IMR-90 (cell line): ENCODE results near the gene ZEB2. TPM values are rescaled to one million over a fixed set of nuclear protein-coding genes. Genes with fewer than 3 reads are reported as not detected.

Experiments
- ATAC-seq: fragments of 200-7000 bp; cut with Tn5 transposase; 2 replicates; pipeline ENCODE4 v1.9.1; 2020; ENCODE audit warnings: low read depth, mild to moderate bottlenecking, moderate library complexity
- BruUV-seq: library from RNA; stranded (reverse); fragments of 400-500 nt; replicated peaks from 2 replicates; lab custom pipeline; 2021; lab: Mats Ljungman, UMichigan
- CTCF ChIA-PET: fragments of 300-600 bp; formaldehyde crosslinking; extraction: SDS; loops from one replicate; lab custom pipeline; 2021; ENCODE audit warnings: antibody characterized with exemption; lab: Yijun Ruan, JAX
- POLR2A ChIA-PET: fragments of 300-600 bp; sonication (Branson Sonifier 250); formaldehyde crosslinking; loops from one replicate; lab custom pipeline; 2022; ENCODE audit warnings: antibody characterized with exemption; ENCODE audit not compliant: unreplicated experiment; lab: Charles Lee
- DNase-seq: peaks from one replicate; pipeline ENCODE4 v3.0.0; 2013
- H2AFZ ChIP-seq: replicated peaks from 2 replicates; pipeline ENCODE3; 2013; ENCODE audit warnings: low read length, mild to moderate bottlenecking; ENCODE audit not compliant: poor library complexity
- H2AK5ac ChIP-seq: 2 replicates; pipeline ENCODE4 v1.6.1; 2013; ENCODE audit warnings: low read depth, low read length, inconsistent platforms
- H2AK9ac ChIP-seq: replicated peaks from 2 replicates; pipeline ENCODE3; 2013; ENCODE audit warnings: mild to moderate bottlenecking, low read depth, low read length, moderate library complexity; ENCODE audit not compliant: poor library complexity
- H2BK120ac ChIP-seq: 2 replicates; pipeline ENCODE4 v1.6.1; 2013; ENCODE audit warnings: low read depth, low read length, inconsistent platforms
- H2BK15ac ChIP-seq: 3 replicates; pipeline ENCODE4 v1.6.1; 2013; ENCODE audit warnings: low read depth, low read length, inconsistent platforms
- H2BK20ac ChIP-seq: 2 replicates; pipeline ENCODE4 v1.6.1; 2013; ENCODE audit warnings: low read depth, mild to moderate bottlenecking, inconsistent platforms, low read length, moderate library complexity
- H2BK5ac ChIP-seq: 2 replicates; pipeline ENCODE4 v1.6.1; 2013; ENCODE audit warnings: mild to moderate bottlenecking, low read depth, low read length, inconsistent platforms; ENCODE audit not compliant: poor library complexity, severe bottlenecking
- H3K14ac ChIP-seq: replicated peaks from 2 replicates; pipeline ENCODE4 v1.6.1; 2013; ENCODE audit warnings: low read depth, low read length, inconsistent platforms
- H3K18ac ChIP-seq: 2 replicates; pipeline ENCODE4 v1.6.1; 2013; ENCODE audit warnings: low read depth, low read length, control low read depth
- H3K23ac ChIP-seq: 2 replicates; pipeline ENCODE4 v1.6.1; 2013; ENCODE audit warnings: low read depth, low read length, inconsistent platforms
- H3K27ac ChIP-seq: 2 replicates; pipeline ENCODE4 v1.5.1; 2013; ENCODE audit warnings: mild to moderate bottlenecking, control low read depth, low read length; ENCODE audit not compliant: insufficient read depth
- H3K27me3 ChIP-seq: 2 replicates; pipeline ENCODE4 v1.6.1; 2013; ENCODE audit warnings: low read length; ENCODE audit not compliant: control insufficient read depth, insufficient read depth
- H3K36me3 ChIP-seq: 2 replicates; pipeline ENCODE4 v1.6.1; 2013; ENCODE audit warnings: low read length, mixed read lengths; ENCODE audit not compliant: control insufficient read depth, insufficient read depth
- H3K4ac ChIP-seq: 2 replicates; pipeline ENCODE4 v1.6.1; 2013; ENCODE audit warnings: low read depth, low read length, inconsistent platforms
- H3K4me1 ChIP-seq: 2 replicates; pipeline ENCODE4 v1.6.1; 2013; ENCODE audit warnings: low read length, mixed read lengths; ENCODE audit not compliant: control insufficient read depth, insufficient read depth
- H3K4me2 ChIP-seq: 2 replicates; pipeline ENCODE4 v1.6.1; 2013; ENCODE audit warnings: low read depth, mild to moderate bottlenecking, control low read depth, low read length, moderate library complexity
- H3K4me3 ChIP-seq: 2 replicates; pipeline ENCODE4 v1.5.1; 2013; ENCODE audit warnings: low read depth, mild to moderate bottlenecking, control low read depth, low read length, moderate library complexity; ENCODE audit not compliant: insufficient read depth
- H3K56ac ChIP-seq: 2 replicates; pipeline ENCODE4 v1.6.1; 2013; ENCODE audit warnings: low read length, inconsistent platforms; ENCODE audit not compliant: insufficient read depth; ENCODE audit errors: extremely low read depth
- H3K79me1 ChIP-seq, 2 experiments: 2 replicates each; pipeline ENCODE4 v1.6.1; 2013; ENCODE audit warnings: low read length in 2 of 2, inconsistent platforms in 1 of 2, low read depth in 1 of 2
- H3K9ac ChIP-seq: 2 replicates; pipeline ENCODE4 v1.6.1; 2013; ENCODE audit warnings: low read depth, low read length, control low read depth
- H3K9me1 ChIP-seq: 2 replicates; pipeline ENCODE4 v1.6.1; 2013; ENCODE audit warnings: low read length, inconsistent platforms; ENCODE audit not compliant: insufficient read depth
- H3K9me3 ChIP-seq: 2 replicates; pipeline ENCODE4 v1.6.1; 2013; ENCODE audit warnings: low read length; ENCODE audit not compliant: control insufficient read depth, insufficient read depth
- H4K20me1 ChIP-seq: 2 replicates; pipeline ENCODE4 v1.6.1; 2013; ENCODE audit warnings: low read length, inconsistent platforms; ENCODE audit not compliant: insufficient read depth
- H4K5ac ChIP-seq: 2 replicates; pipeline ENCODE4 v1.6.1; 2013; ENCODE audit warnings: mild to moderate bottlenecking, low read depth, low read length, control low read depth
- H4K8ac ChIP-seq, 2 experiments: 2 replicates each; pipeline ENCODE4 v1.6.1; 2013; ENCODE audit warnings: low read depth in 2 of 2, low read length in 2 of 2, control low read depth in 1 of 2, inconsistent platforms in 1 of 2
- H4K91ac ChIP-seq: 2 replicates; pipeline ENCODE4 v1.6.1; 2013; ENCODE audit warnings: low read depth, low read length, inconsistent platforms; ENCODE audit not compliant: insufficient read depth
- CEBPB ChIP-seq: IDR thresholded peaks from 2 replicates; pipeline ENCODE4 v1.6.1; 2012; ENCODE audit warnings: low read depth, low read length, improper control_type of control experiment
- ELK1 ChIP-seq: fragments of 150-350 bp; IDR thresholded peaks from 2 replicates; pipeline ENCODE4 v1.6.1; 2016; ENCODE audit warnings: low read depth, mild to moderate bottlenecking, low read length, moderate library complexity, borderline replicate concordance
- FOS ChIP-seq: fragments of 150-350 bp; IDR thresholded peaks from 2 replicates; pipeline ENCODE4 v1.6.1; 2016; ENCODE audit warnings: low read depth, low read length
- MAFK ChIP-seq: IDR thresholded peaks from 2 replicates; pipeline ENCODE4 v1.6.1; 2012; ENCODE audit warnings: low read depth, low read length, improper control_type of control experiment
- MAZ ChIP-seq: IDR thresholded peaks from 2 replicates; pipeline ENCODE4 v1.6.1; 2012; ENCODE audit warnings: low read depth, mild to moderate bottlenecking, low read length, improper control_type of control experiment, moderate library complexity, borderline replicate concordance
- MXI1 ChIP-seq: IDR thresholded peaks from 2 replicates; pipeline ENCODE4 v1.6.1; 2012; ENCODE audit warnings: low read depth, mild to moderate bottlenecking, low read length, moderate library complexity, borderline replicate concordance
- RFX5 ChIP-seq: IDR thresholded peaks from 2 replicates; pipeline ENCODE4 v1.8.0; 2012; ENCODE audit warnings: low read depth, mild to moderate bottlenecking, low read length, moderate library complexity
- USF2 ChIP-seq: fragments of 150-350 bp; IDR thresholded peaks from 2 replicates; pipeline ENCODE4 v1.6.1; 2017; ENCODE audit warnings: mild to moderate bottlenecking, antibody characterized with exemption, low read length, low read depth
- WGBS, 2 experiments: methylation state at CpG; one replicate each; pipeline versions ENCODE4 v1.1.5 to v1.1.7; 2013; ENCODE audit warnings: missing lambda C conversion rate in 2 of 2; ENCODE audit not compliant: insufficient read length in 1 of 2; ENCODE audit errors: extremely low coverage in 2 of 2; 5-methylcytosine and 5-hydroxymethylcytosine counted together
- dilution Hi-C: fragments of 300-500 bp; cut with HindIII; formaldehyde crosslinking; loops from one replicate; pipeline ENCODE4 v1.14.3; 2018; ENCODE audit warnings: low sequenced_read_pairs; ENCODE audit not compliant: unreplicated experiment
- in situ Hi-C: fragments of 300-500 bp; cut with MboI; formaldehyde crosslinking; loops from 3 replicates; pipeline ENCODE4 v1.14.3; 2019; ENCODE audit warnings: low sequenced_read_pairs, inconsistent platforms, mixed read lengths
- intact Hi-C: fragments of 100-400 bp; cut with micrococcal nuclease; formaldehyde crosslinking; loops from 2 replicates; pipeline ENCODE4 v1.10.0; 2022
- polyA plus RNA-seq, 3 experiments: library from polyadenylated mRNA; depleted of rRNA; stranded (reverse); fragments of >200 nt; gene quantifications; 2 replicates each; pipeline ENCODE4 v1.2.3, GENCODE V29; 2012; ENCODE audit warnings: low replicate concordance in 1 of 3
- total RNA-seq: library from RNA; depleted of rRNA; stranded (reverse); fragments of >200 nt; gene quantifications from 2 replicates; pipeline ENCODE4 v1.2.3, GENCODE V29; 2012

The ZEB2 gene
- total and polyA plus RNA-seq, 2 of the 4 experiments (the other 2 are of a cell fraction): 22.4 to 50.9 TPM

- peaks cover 11% of the 10 kb centered on the region for H3K36me3 ChIP-seq
- H2AK5ac ChIP-seq: no peak overlapping the region
- H2BK20ac ChIP-seq: no peak overlapping the region
- no peak for TF ChIP-seq CEBPB
- no peak for TF ChIP-seq FOS
- no peak for TF ChIP-seq MAZ
- no peak for TF ChIP-seq USF2
- no peak for TF ChIP-seq ELK1
- TF ChIP-seq RFX5: no peak
- no peak for TF ChIP-seq MXI1
- no peak for TF ChIP-seq MAFK
- H4K20me1 ChIP-seq: peaks cover 16% of the 10 kb centered on the region; the same call in 1 of the 2 replicates
- no peak overlapping the region for H2AK9ac ChIP-seq
- H2BK5ac ChIP-seq: no peak overlapping the region
- H3K27ac ChIP-seq: no peak overlapping the region
- H3K23ac ChIP-seq: no peak overlapping the region
- no peak overlapping the region for H4K5ac ChIP-seq
- no peak overlapping the region for H3K56ac ChIP-seq
- H3K4me3 ChIP-seq: no peak overlapping the region
- no peak for DNase-seq
- no peak overlapping the region for H4K8ac ChIP-seq
- H2BK120ac ChIP-seq: no peak overlapping the region
- H3K18ac ChIP-seq: no peak overlapping the region
- no peak overlapping the region for H3K14ac ChIP-seq
- H3K79me1 ChIP-seq: peaks cover 24 to 47% of the 10 kb centered on the region in 2 experiments
- no peak overlapping the region for H2BK15ac ChIP-seq
- H3K27me3 ChIP-seq: no peaks in the 10 kb centered on the region
- peaks cover 12% of the 10 kb centered on the region for H3K4me1 ChIP-seq
- in situ Hi-C loops: no loop called here
- no TSS peak for BruUV-seq
- dilution Hi-C loops: no loop called here
- no peaks in the 10 kb centered on the region for H3K9me3 ChIP-seq
- ChIA-PET POLR2A (no interaction called here), CTCF (interaction anchor here (0.7 kb wide), 1 partner anchor 792 kb away, joined by 3 read pairs; no protein-coding TSS in a partner anchor)
- H3K9me1 ChIP-seq: peaks cover 3% of the 10 kb centered on the region
- no peak overlapping the region for H3K9ac ChIP-seq
- WGBS, 2 experiments: 83% methylated on average over 2 of the region's 8 CpGs; no CpG with 5 or more reads in 1 of the 2 experiments
- H3K4me2 ChIP-seq: no peak overlapping the region
- intact Hi-C loops: no loop called here
- ATAC-seq: no peak
- no peak overlapping the region for H2AFZ ChIP-seq
- no peak overlapping the region for H4K91ac ChIP-seq
- no peak overlapping the region for H3K4ac ChIP-seq
Observed at GRCh38 chr2:144431392-144431783, 88.5 kb downstream of the ZEB2 start.
